Left ventricle myocardium inferior (tissue), 1 donor: Measurements from ENCODE around the gene KANK2. TPM values are rescaled to one million over a fixed set of nuclear protein-coding genes. Genes with fewer than 3 reads are reported as not detected.

ENCODE experiments used
- DNase-seq: peaks from one replicate; pipeline ENCODE4 v3.0.0-alpha.2; 2020
- H3K27ac ChIP-seq: fragments of 200-600 bp; replicated peaks from 2 replicates; pipeline ENCODE4 v1.8.0; 2021
- H3K27me3 ChIP-seq: fragments of 200-600 bp; 2 replicates; pipeline ENCODE4 v1.8.0; 2021; ENCODE audit warnings: low read depth
- H3K36me3 ChIP-seq: fragments of 200-600 bp; 2 replicates; pipeline ENCODE4 v1.8.0; 2021
- H3K4me1 ChIP-seq: fragments of 200-600 bp; 2 replicates; pipeline ENCODE4 v1.8.0; 2021
- H3K4me3 ChIP-seq: fragments of 200-600 bp; 2 replicates; pipeline ENCODE4 v1.8.0; 2021; ENCODE audit warnings: mild to moderate bottlenecking, moderate library complexity
- H3K9me3 ChIP-seq: fragments of 200-600 bp; replicated peaks from 2 replicates; pipeline ENCODE4 v1.8.0; 2021
- intact Hi-C: fragments of 100-400 bp; cut with micrococcal nuclease; formaldehyde crosslinking; loops from one replicate; pipeline ENCODE4 v1.11.0; 2022
- total RNA-seq: library from RNA; stranded (reverse); fragmentation: NEBNext Ultra II Directional; extraction: Animal tissue kit (Norgen Biotek cat#: 25700); gene quantifications from one replicate; pipeline ENCODE4 v1.2.1, GENCODE V29; 2021
- TF ChIP-seq, protein P1 (sequence below): fragments of 200-600 bp; IDR thresholded peaks from 2 replicates; pipeline ENCODE4 v1.8.0; 2021; ENCODE audit warnings: antibody characterized with exemption, mild to moderate bottlenecking, borderline replicate concordance
- donor health status: DM: no; HTN: yes; CAD: no; lungs with severe emphysema.

Gene KANK2
- total RNA-seq, 1 donor from 2014 or later: 326 TPM

DNA sequence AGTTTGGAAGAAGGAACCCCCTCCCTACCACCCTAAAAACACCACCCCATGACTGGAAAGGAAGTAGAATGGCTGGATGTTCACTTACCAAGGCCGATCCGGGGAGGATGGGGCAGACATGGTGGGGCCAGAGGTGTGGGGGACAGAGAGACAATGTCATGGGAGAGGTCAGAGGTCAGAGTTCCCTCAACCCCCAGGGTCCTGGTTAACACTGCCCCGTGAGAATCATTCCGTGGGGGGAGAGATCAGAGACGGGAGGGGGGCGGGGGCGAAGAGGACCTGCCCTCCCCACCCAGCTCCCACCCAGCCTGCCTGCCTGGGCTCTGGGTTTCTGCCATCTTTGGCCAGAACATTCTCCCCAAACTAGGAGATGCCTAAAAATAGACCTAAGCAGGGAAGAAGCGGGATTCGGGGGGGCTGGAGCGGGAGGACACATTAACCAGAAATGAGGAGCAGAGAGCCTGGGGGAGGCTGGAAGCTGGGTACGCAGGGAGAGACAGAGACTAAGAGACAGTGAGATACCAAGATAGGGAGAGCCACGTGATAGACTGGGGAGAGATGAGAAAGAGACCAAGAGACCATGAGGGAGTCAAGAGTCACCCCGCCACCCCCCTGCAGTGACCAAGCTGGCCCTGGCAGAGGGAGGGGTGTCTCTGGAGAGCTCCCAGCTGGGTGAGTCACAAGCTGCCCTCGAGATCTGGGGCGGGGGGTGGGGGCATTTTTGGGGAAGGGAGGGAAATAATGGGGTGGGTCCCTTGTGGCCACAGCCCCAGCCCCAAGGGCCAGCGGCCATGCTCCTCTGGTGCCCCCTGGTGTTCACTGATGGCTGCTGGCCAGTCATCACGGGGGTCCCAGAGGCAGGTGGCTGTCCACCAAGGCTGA lies 6.1 kb upstream of the KANK2 start:
- Histone ChIP-seq H3K9me3 (no peaks in the 10 kb centered on the region), H3K36me3 (peaks cover 58% of the 10 kb centered on the region), H3K27me3 (no peaks in the 10 kb centered on the region), H3K4me3 (peak overlapping the region; percentile 54), H3K27ac (peak overlapping the region; percentile 95), H3K4me1 (peaks cover 49% of the 10 kb centered on the region)
- peak; percentile 77 for DNase-seq
- TF ChIP-seq, protein P1, sequence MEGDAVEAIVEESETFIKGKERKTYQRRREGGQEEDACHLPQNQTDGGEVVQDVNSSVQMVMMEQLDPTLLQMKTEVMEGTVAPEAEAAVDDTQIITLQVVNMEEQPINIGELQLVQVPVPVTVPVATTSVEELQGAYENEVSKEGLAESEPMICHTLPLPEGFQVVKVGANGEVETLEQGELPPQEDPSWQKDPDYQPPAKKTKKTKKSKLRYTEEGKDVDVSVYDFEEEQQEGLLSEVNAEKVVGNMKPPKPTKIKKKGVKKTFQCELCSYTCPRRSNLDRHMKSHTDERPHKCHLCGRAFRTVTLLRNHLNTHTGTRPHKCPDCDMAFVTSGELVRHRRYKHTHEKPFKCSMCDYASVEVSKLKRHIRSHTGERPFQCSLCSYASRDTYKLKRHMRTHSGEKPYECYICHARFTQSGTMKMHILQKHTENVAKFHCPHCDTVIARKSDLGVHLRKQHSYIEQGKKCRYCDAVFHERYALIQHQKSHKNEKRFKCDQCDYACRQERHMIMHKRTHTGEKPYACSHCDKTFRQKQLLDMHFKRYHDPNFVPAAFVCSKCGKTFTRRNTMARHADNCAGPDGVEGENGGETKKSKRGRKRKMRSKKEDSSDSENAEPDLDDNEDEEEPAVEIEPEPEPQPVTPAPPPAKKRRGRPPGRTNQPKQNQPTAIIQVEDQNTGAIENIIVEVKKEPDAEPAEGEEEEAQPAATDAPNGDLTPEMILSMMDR: peak; percentile 91
- intact Hi-C loops: loop anchor here (5.0 kb wide), 1 partner anchor 66 kb away; no protein-coding TSS in a partner anchor

DNA sequence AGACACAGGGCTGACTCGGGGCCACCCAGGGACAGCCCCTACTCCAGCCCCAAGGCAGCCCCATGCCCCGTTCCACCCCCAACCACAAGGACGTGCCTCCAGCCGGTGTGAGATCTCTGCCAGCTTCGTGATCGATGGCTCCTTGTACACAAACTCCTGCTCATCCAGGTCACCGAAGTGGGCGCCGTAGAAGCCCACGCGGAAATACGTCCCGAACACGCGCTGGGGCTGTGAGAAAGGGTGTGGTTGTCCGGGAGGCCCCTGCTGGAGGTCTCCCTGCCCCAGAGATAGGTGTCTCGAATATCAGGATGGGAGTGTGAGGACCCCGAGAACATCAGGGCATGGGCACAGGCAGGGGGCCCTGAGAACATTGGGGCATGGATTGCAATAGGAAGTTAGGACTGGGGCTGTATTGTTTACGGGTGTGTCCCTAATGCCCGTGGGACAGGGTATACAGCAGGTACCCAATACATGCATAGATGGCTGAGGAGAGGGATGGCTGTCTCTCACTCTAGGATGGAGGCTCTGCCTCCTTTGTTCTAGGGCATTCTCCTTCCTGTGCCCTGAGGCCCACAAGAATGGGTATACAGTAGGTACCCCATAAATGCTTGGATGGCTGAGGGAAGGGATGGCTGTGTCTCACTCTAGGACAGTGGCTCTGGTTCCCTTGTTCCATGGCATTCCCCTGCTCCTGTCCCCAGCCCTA lies 5.3 kb upstream of the KANK2 start:
- H3K4me3 ChIP-seq: peak overlapping the region; percentile 54
- intact Hi-C loops: loop anchor here (5.0 kb wide), 1 partner anchor 65 kb away; no protein-coding TSS in a partner anchor
- peak overlapping the region; percentile 95 for H3K27ac ChIP-seq
- H3K36me3 ChIP-seq: peaks cover 53% of the 10 kb centered on the region
- TF ChIP-seq, protein P1: no peak
- no peak for DNase-seq
- H3K27me3 ChIP-seq: no peaks in the 10 kb centered on the region
- H3K9me3 ChIP-seq: no peaks in the 10 kb centered on the region
- peaks cover 57% of the 10 kb centered on the region for H3K4me1 ChIP-seq

DNA sequence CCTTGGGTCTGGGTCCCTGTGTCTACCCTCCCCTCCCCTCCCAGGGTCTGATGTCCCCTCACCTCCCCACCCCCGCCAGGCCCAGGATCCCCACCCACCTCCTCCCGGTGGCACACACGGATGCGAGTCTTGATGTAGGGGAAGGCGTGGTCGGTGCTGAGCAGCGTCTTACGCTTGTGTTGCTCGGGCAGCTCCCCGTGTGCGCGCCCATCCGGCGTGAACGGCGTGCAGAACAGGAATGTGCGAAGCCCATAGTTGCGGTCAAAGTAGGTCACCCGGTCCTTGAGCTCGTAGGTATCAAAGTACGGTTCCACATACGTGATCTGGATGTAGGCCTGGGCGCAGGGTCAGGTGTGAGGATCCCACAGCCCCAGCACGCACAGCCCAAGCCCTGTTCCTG lies 4.4 kb upstream of the KANK2 start:
- TF ChIP-seq, protein P1: no peak
- H3K9me3 ChIP-seq: no peaks in the 10 kb centered on the region
- peaks cover 63% of the 10 kb centered on the region for H3K4me1 ChIP-seq
- H3K4me3 ChIP-seq: no peak overlapping the region
- H3K27me3 ChIP-seq: no peaks in the 10 kb centered on the region
- H3K36me3 ChIP-seq: peaks cover 45% of the 10 kb centered on the region
- peak overlapping the region; percentile 95 for H3K27ac ChIP-seq
- DNase-seq: no peak
- intact Hi-C loops: loop anchor here (5.0 kb wide), 1 partner anchor 64 kb away; no protein-coding TSS in a partner anchor

DNA sequence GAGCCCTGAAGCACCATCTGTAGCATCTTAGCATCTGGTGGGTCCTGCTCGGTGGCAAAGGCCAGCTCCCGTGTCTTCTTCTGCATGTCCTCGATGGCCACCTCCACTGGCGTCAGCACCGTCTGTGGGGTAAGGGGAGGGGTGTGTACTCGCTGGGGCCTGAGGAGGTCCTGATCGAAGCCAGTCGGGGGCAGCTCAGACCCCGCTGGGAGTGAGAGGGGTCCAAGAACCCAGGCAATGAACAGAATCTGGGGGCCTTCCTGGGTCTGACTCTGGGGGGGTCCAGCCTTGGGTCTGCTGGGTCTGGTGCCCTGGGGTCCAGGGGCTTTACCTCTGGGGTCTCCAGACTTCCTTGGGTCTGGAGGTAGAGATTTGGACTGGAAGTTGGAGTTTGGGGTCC lies 3.6 kb upstream of the KANK2 start:
- TF ChIP-seq, protein P1: no peak
- Histone ChIP-seq H3K27ac (peak overlapping the region; percentile 95), H3K36me3 (peaks cover 37% of the 10 kb centered on the region), H3K4me1 (peaks cover 72% of the 10 kb centered on the region), H3K4me3 (no peak overlapping the region), H3K9me3 (no peaks in the 10 kb centered on the region), H3K27me3 (no peaks in the 10 kb centered on the region)
- intact Hi-C loops: loop anchor here (5.0 kb wide), 1 partner anchor 64 kb away; no protein-coding TSS in a partner anchor
- DNase-seq: no peak

DNA sequence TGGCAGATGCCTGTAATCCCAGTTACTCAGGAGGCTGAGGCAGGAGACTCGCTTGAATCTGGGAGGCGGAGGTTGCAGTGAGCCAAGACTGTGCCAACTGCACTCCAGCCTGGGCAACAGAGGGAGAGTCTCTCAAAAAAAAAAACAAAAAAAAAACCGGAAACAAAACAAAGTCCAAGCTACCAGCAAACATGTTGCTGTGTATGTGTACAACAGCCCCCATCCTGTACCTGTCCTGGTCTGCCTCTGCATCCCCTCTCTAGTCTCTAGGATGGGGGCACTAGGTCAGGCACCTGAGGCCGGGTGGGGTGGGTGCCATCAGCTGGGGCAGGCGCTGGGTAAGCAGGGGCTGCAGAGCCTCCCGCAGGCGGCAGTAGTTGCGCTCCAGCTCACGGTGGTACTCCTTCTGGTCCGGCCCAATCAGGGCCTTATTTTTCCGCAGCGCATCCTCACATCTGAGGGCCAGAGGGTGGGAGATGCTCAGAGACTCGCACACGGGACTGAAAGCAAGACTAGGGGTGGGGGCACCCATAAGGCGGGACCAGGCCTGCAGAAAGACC lies 2.8 kb upstream of the KANK2 start:
- TF ChIP-seq, protein P1: no peak

More for the DNA sequence above, 2.8 kb upstream of the KANK2 start:
- Histone ChIP-seq H3K9me3 (no peaks in the 10 kb centered on the region), H3K27me3 (no peaks in the 10 kb centered on the region), H3K4me3 (no peak overlapping the region), H3K4me1 (peaks cover 75% of the 10 kb centered on the region), H3K27ac (peak overlapping the region; percentile 95), H3K36me3 (peaks cover 33% of the 10 kb centered on the region)
- DNase-seq: no peak
- intact Hi-C loops: loop anchor here (5.0 kb wide), 1 partner anchor 63 kb away; no protein-coding TSS in a partner anchor
